Gastroesophageal sphincter (tissue), 4 donors: ENCODE results near the gene FAM163B. TPM values are rescaled to one million over a fixed set of nuclear protein-coding genes. Genes with fewer than 3 reads are reported as not detected.

Source experiments
- ATAC-seq: fragments of 150-250 bp; one replicate; pipeline ENCODE4 v1.9.1; 2016; ENCODE audit warnings: mild to moderate bottlenecking, moderate library complexity
- H3K27ac ChIP-seq, 4 donors: fragments of 200-600 bp; sonication (generic) in 3 of 4; 1 replicate in 3 of 4; 2 replicates in 1 of 4; pipeline ENCODE4 v1.5.1; 2016 to 2019
- H3K27me3 ChIP-seq: fragments of 200-600 bp; sonication (generic); one replicate; pipeline ENCODE4 v1.5.1; 2019
- H3K36me3 ChIP-seq, 2 donors: fragments of 200-600 bp; sonication (generic); one replicate each; pipeline ENCODE4 v1.5.1; 2019; ENCODE audit warnings: control low read depth in 1 of 2
- H3K4me1 ChIP-seq, 3 donors: fragments of 200-600 bp; sonication (generic); 1 replicate in 2 of 3; 2 replicates in 1 of 3; pipeline ENCODE4 v1.5.1; 2016 to 2019; ENCODE audit warnings: control low read depth in 2 of 3
- H3K4me3 ChIP-seq, 2 donors: fragments of 200-600 bp; sonication (generic); one replicate each; pipeline ENCODE4 v1.5.1; 2019; ENCODE audit warnings: mild to moderate bottlenecking in 1 of 2, moderate library complexity in 1 of 2
- H3K9me3 ChIP-seq, 3 donors: fragments of 200-600 bp; sonication (generic); one replicate each; pipeline ENCODE4 v1.5.1; 2017 to 2019; ENCODE audit warnings: control low read depth in 2 of 3
- CTCF ChIP-seq, 4 experiments: fragments of 200-600 bp in 2 of 4; fragments of 450-650 bp in 2 of 4; sonication (generic) in 1 of 4; IDR thresholded peaks; one replicate each; pipeline ENCODE4 v1.5.1; 2017 to 2019; ENCODE audit warnings: antibody characterized with exemption in 4 of 4, mild to moderate bottlenecking in 2 of 4, moderate library complexity in 2 of 4
- EP300 ChIP-seq: sonication (generic); formaldehyde crosslinking; IDR thresholded peaks from one replicate; pipeline ENCODE4 v1.6.1; 2017; ENCODE audit warnings: antibody characterized with exemption, mild to moderate bottlenecking
- POLR2A ChIP-seq, 2 donors: fragments of 450-650 bp; IDR thresholded peaks; one replicate each; pipeline ENCODE4 v1.6.1; 2017; ENCODE audit warnings: antibody characterized with exemption in 2 of 2, mild to moderate bottlenecking in 2 of 2, moderate library complexity in 1 of 2
- POLR2AphosphoS5 ChIP-seq: sonication (generic); formaldehyde crosslinking; IDR thresholded peaks from one replicate; pipeline ENCODE4 v1.6.1; 2017; ENCODE audit warnings: antibody characterized with exemption
- WGBS, 2 donors: methylation state at CpG; one replicate each; pipeline ENCODE4 v1.1.5; 2018; ENCODE audit warnings: low coverage in 1 of 2; 5-methylcytosine and 5-hydroxymethylcytosine counted together
- total RNA-seq, 4 donors: library from RNA; depleted of rRNA; stranded (reverse); fragments of >200 nt; gene quantifications; one replicate each; pipeline ENCODE4 v1.1.0, GENCODE V29; 2016

The FAM163B gene
- total RNA-seq, 4 donors from 2014 or later = not detected

DNA sequence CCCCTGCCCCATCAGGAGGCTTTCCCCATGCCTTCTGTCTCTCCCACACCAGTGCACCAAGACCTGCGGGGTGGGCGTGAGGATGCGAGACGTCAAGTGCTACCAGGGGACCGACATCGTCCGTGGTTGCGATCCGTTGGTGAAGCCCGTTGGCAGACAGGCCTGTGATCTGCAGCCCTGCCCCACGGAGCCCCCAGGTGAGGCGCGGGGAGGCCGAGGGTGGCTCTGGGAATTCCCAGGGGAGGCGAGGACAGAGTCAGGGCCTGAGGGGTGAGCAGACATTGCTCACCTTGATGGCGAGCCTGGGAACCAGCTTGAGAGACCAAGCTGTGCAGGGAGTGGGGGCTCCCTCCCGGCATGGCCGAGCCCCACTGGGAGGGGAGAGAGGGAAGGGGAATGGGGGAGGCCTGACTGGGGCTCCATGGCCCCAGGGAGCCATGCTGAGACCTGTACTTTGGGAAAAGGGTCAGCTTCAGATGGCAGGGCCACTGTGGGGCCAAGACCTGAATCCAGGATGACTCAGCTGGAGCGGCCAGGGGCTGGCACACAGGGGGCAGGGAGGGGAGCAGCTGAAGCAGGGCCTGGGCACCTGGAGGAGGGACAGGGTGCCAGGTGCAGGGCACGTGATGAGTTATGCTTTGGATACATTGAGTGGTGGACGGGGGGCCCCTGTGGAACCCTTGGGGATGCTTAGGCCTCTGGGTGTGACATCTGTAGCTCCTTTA is 35.2 kb downstream of the FAM163B start:
- H3K9me3 ChIP-seq = no peaks in the 10 kb centered on the region
- WGBS, 2 donors = no CpG with 5 or more reads among the region's 21 CpGs
- peaks cover 0 to 24% (median 11%) of the 10 kb centered on the region in 3 donors for H3K4me1 ChIP-seq
- H3K36me3 ChIP-seq = no peaks in the 10 kb centered on the region
- no peak overlapping the region for H3K4me3 ChIP-seq
- ATAC-seq = no peak
- no peak for TF ChIP-seq CTCF (IDR thresholded peaks at IDR 0.05)
- TF ChIP-seq POLR2A (IDR thresholded peaks at IDR 0.05) = no peak
- no peak for TF ChIP-seq EP300
- no peak for TF ChIP-seq POLR2AphosphoS5
- peaks cover 28% of the 10 kb centered on the region for H3K27me3 ChIP-seq
- H3K27ac ChIP-seq = no peak overlapping the region

DNA sequence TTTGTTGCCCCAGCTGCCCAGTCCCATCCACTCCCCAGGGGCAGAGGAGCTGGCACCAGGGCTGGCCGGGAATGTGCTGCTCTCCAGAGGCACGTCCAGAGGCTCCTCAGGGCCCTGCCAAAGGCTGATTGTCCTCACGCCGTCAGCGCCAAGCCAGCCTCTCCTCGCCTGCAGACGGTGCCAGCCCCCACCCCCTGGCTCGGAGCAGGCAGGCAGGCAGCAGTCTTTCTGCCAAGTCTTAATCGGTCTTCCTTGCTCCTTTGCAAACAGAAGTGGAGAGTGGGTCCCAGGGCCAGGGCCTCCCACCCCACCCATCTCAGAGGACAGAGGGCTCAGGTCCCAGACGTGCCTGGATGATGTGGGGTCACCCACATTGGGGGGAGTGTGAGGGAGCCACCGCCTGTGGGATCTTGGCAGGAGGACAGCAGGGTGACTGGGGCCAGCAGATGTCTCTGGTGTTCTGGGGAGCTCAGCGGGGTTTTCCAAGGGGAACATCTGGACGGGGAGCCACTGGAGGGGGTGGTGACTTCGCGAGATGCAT is 36.3 kb downstream of the FAM163B start:
- peak; percentile 75 for ATAC-seq
- no peak overlapping the region for H3K4me3 ChIP-seq

DNA sequence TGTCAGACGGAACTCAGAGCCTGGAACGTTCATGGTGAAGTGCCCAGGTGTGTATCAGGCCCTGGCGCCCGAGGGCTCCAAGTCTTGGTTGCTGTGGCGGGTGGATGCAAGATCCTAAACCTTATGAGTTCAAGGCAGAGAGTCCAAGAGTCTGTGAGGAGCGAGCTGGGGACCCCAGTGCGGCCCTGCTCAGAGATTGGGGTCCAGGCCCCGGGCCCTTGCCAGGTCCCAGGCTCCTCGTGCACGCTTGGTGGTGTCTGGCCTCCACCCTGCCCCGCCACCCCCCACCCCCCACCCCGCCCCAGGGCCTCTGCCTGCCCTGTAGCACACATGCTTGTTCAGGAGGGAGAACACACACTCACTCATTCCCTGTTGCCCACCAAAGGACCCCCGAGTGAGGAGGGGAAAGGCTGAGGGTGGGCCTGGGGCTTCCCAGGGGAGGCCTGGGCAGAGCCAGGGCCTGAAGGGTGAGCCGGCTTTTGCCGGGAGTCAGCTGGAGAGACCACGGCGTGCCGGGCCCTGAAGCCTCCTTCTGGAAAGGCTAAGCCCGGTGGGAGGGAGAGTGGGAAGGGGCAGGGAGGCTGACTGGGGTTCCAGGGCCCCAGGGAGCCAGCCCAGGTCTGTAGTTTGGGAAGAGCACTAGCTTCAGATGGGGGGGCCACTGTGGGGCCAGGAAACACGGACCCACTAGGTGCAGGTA is 37.1 kb downstream of the FAM163B start:
- TF ChIP-seq CTCF (IDR thresholded peaks at IDR 0.05) = no peak
- TF ChIP-seq POLR2AphosphoS5 = no peak
- TF ChIP-seq EP300 = no peak
- no peak for TF ChIP-seq POLR2A (IDR thresholded peaks at IDR 0.05)
- Histone ChIP-seq H3K27ac (peak overlapping the region in 1 of 4 donors; percentile 31), H3K36me3 (no peaks in the 10 kb centered on the region), H3K9me3 (no peaks in the 10 kb centered on the region), H3K4me3 (no peak overlapping the region), H3K27me3 (peaks cover 14% of the 10 kb centered on the region), H3K4me1 (peaks cover 0 to 24% (median 11%) of the 10 kb centered on the region in 3 donors)
- ATAC-seq = no peak
- 20% methylated on average over 1 of the region's 20 CpGs; no CpG with 5 or more reads in 1 of the 2 donors for WGBS, 2 donors

More for the DNA sequence above, 36.3 kb downstream of the FAM163B start:
- no CpG with 5 or more reads among the region's 15 CpGs for whole genome bisulfite sequencing, 2 donors
- H3K27me3 ChIP-seq = peaks cover 22% of the 10 kb centered on the region
- peak overlapping the region in 1 of 4 donors; percentile 31 for H3K27ac ChIP-seq
- no peaks in the 10 kb centered on the region for H3K9me3 ChIP-seq
- TF ChIP-seq POLR2A (IDR thresholded peaks at IDR 0.05) = no peak
- TF ChIP-seq CTCF (IDR thresholded peaks at IDR 0.05) = no peak
- no peak for TF ChIP-seq EP300
- TF ChIP-seq POLR2AphosphoS5 = peak; percentile 14
- peaks cover 0 to 24% (median 11%) of the 10 kb centered on the region in 3 donors for H3K4me1 ChIP-seq
- H3K36me3 ChIP-seq = no peaks in the 10 kb centered on the region

GRCh38 chr9:133571391-133571890 is 37.7 kb downstream of the FAM163B start:
- TF ChIP-seq CTCF (IDR thresholded peaks at IDR 0.05) = no peak
- no peak for TF ChIP-seq POLR2A (IDR thresholded peaks at IDR 0.05)
- no peak for ATAC-seq
- peaks cover 9% of the 10 kb centered on the region for H3K27me3 ChIP-seq
- H3K27ac ChIP-seq = no peak overlapping the region
- no peaks in the 10 kb centered on the region for H3K9me3 ChIP-seq
- no peaks in the 10 kb centered on the region for H3K36me3 ChIP-seq
- peaks cover 0 to 29% (median 11%) of the 10 kb centered on the region in 3 donors for H3K4me1 ChIP-seq
- 100% methylated on average over 1 of the region's 9 CpGs; no CpG with 5 or more reads in 1 of the 2 donors for WGBS, 2 donors
- no peak overlapping the region for H3K4me3 ChIP-seq
